C4-2B (cell line): ENCODE measurements around the gene PLXNA2.

Experiments
- CTCF ChIP-seq: fragments of 450-650 bp; conservative IDR thresholded peaks from 2 replicates; pipeline ENCODE4 v1.5.1; 2017; ENCODE audit warnings: mild to moderate bottlenecking
- ZFX ChIP-seq: fragments of 450-650 bp; IDR thresholded peaks from 2 replicates; pipeline ENCODE4 v1.6.1; 2017

- TF ChIP-seq CTCF (no peak), ZFX (no peak)
Measured at GRCh38 chr1:208069908-208070307, 174.3 kb downstream of the PLXNA2 start.
